Upper lobe of right lung (tissue), 1 donor: ENCODE results near the gene FBN1. TPM values are rescaled to one million over a fixed set of nuclear protein-coding genes. Genes with fewer than 3 reads are reported as not detected.

Experiments
- ATAC-seq: fragments of 200-7000 bp; cut with Tn5 transposase; one replicate; pipeline ENCODE4 v1.9.1; 2020; ENCODE audit warnings: mild to moderate bottlenecking, moderate library complexity
- DNase-seq: peaks from one replicate; pipeline ENCODE4 v3.0.0-alpha.2; 2020
- H3K27ac ChIP-seq: fragments of 200-600 bp; one replicate; pipeline ENCODE4 v1.8.0; 2022
- H3K27me3 ChIP-seq: fragments of 200-600 bp; one replicate; pipeline ENCODE4 v1.8.0; 2022; ENCODE audit warnings: mild to moderate bottlenecking
- H3K36me3 ChIP-seq: fragments of 200-600 bp; one replicate; pipeline ENCODE4 v1.8.0; 2022
- H3K4me1 ChIP-seq: fragments of 200-600 bp; one replicate; pipeline ENCODE4 v1.8.0; 2022
- H3K4me3 ChIP-seq: fragments of 200-600 bp; one replicate; pipeline ENCODE4 v1.8.0; 2022; ENCODE audit warnings: mild to moderate bottlenecking
- H3K9me3 ChIP-seq: fragments of 200-600 bp; one replicate; pipeline ENCODE4 v1.8.0; 2022
- intact Hi-C: fragments of 100-400 bp; cut with DNase I; formaldehyde crosslinking; loops from one replicate; pipeline ENCODE4 v1.11.0; 2022
- total RNA-seq: library from RNA; stranded (reverse); fragmentation: NEBNext Ultra II Directional; extraction: Animal tissue kit (Norgen Biotek cat#: 25700); gene quantifications from one replicate; pipeline ENCODE4 v1.2.1, GENCODE V29; 2021
- TF ChIP-seq, protein P1 (sequence below): fragments of 200-600 bp; IDR thresholded peaks from one replicate; pipeline ENCODE4 v1.8.0; 2022; ENCODE audit warnings: antibody characterized with exemption
- donor health status: DM: no; HTN: yes; CAD: no; lungs with severe emphysema.

Gene FBN1
- total RNA-seq, 1 donor from 2014 or later = 46.9 TPM

DNA sequence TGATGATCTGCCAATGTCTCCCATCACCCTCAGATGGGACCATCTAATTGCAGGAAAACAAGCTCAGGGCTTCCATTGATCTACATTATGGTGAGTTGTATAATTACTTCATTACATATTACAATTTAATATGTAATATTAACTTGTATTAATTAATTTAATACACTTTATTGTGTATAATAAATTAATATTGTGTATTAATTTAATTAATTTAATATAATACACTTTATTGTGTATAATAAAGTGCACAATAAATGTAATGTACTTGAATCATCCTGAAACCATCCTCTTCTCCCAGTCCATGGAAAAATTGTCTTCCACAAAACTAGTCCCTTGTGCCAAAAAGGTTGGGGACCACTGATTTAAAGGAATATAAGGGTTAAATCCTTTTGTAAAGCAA is 123.4 kb downstream of the FBN1 start:
- DNase-seq (no peak), ATAC-seq (no peak)
- H3K4me3 ChIP-seq = no peak overlapping the region
- TF ChIP-seq, protein P1, sequence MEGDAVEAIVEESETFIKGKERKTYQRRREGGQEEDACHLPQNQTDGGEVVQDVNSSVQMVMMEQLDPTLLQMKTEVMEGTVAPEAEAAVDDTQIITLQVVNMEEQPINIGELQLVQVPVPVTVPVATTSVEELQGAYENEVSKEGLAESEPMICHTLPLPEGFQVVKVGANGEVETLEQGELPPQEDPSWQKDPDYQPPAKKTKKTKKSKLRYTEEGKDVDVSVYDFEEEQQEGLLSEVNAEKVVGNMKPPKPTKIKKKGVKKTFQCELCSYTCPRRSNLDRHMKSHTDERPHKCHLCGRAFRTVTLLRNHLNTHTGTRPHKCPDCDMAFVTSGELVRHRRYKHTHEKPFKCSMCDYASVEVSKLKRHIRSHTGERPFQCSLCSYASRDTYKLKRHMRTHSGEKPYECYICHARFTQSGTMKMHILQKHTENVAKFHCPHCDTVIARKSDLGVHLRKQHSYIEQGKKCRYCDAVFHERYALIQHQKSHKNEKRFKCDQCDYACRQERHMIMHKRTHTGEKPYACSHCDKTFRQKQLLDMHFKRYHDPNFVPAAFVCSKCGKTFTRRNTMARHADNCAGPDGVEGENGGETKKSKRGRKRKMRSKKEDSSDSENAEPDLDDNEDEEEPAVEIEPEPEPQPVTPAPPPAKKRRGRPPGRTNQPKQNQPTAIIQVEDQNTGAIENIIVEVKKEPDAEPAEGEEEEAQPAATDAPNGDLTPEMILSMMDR = no peak
- H3K27ac ChIP-seq = no peak overlapping the region
- H3K27me3 ChIP-seq = no peaks in the 10 kb centered on the region
- no peaks in the 10 kb centered on the region for H3K4me1 ChIP-seq
- H3K9me3 ChIP-seq = no peaks in the 10 kb centered on the region
- no peaks in the 10 kb centered on the region for H3K36me3 ChIP-seq
- intact Hi-C loops = no loop called here

DNA sequence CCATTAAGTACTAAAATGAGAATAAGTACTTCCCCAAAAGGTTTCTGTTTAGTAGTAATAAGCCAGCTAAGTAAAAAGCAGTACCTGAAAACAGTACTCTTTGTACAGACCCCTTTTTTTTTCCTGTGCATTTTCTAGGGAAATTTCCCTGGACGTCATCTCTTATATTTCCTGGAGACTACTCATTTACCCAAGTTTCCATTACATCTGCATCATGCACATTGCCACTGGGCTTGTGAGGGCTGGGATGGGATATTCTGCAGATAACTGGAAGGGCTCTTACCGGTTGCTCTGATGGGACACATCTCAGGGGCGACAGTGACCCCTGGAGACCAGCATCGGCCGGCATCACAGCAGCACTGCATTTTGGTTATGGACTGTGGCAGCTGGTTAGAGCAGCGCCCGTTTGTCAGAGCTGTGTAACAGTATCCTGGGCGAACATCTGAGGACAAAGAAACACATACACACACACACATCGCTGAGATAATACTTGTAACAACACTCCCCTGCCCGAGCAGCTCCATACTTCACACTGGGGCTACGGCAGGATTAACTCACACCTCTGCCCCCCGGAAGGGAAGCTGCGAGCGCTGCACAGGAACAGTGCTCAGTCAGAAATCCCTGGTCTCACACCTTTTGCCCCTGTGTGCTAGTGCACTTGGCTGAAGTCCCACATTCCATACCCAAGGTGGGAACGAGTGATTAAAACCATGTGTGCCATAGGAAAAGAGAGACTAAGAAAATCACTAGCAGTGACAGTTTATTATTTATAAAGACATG is 124.9 kb downstream of the FBN1 start:
- Histone ChIP-seq H3K27me3 (no peaks in the 10 kb centered on the region), H3K4me1 (no peaks in the 10 kb centered on the region), H3K4me3 (no peak overlapping the region), H3K9me3 (no peaks in the 10 kb centered on the region), H3K27ac (no peak overlapping the region), H3K36me3 (no peaks in the 10 kb centered on the region)
- DNase-seq (no peak), ATAC-seq (peak; percentile 10)
- intact Hi-C loops = no loop called here
- TF ChIP-seq, protein P1 = no peak

DNA sequence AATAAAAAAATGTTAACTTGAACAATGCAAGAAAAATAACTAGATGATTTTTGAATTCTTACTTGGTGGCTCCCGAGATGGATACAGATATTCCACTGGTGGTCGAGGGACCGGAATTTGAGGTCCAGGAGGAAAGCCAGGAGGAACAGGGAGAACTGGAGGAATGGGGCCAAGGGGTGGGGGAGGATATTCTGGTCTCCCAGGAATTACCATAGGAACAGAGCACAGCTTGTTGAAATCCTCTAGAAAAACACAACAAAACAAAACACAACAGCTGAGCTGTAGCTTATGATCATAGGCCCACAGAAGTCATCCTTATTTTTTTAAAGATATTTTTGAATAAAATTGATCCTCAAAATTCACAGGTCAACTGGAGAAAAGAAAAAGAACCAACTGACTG is 129.4 kb downstream of the FBN1 start:
- H3K4me3 ChIP-seq = no peak overlapping the region
- no peak for ATAC-seq

DNA sequence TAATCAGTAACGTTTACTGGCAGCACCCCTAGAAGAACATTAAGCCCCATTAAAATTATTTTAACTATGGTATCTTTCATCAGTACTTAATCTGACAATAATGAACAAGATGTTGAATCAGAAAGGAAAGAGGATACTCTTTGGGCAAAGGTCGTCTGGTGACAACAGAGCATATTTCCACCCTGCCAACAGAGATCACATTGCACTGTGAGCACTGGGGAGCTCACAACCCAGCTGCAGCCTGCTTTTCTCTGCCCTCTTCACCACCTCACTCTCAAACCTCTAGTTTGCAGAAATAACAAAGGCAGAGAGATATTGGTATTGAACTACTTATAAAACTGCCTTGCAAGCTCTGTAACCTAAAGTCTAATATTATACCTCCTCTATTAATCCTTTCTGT is 130.0 kb downstream of the FBN1 start:
- H3K27me3 ChIP-seq = no peaks in the 10 kb centered on the region
- intact Hi-C loops = no loop called here
- DNase-seq = no peak
- H3K36me3 ChIP-seq = no peaks in the 10 kb centered on the region
- TF ChIP-seq, protein P1 = no peak
- no peaks in the 10 kb centered on the region for H3K4me1 ChIP-seq
- H3K4me3 ChIP-seq = no peak overlapping the region
- H3K9me3 ChIP-seq = no peaks in the 10 kb centered on the region
- no peak for ATAC-seq
- no peak overlapping the region for H3K27ac ChIP-seq

More for the DNA sequence above, 129.4 kb downstream of the FBN1 start:
- H3K27me3 ChIP-seq = no peaks in the 10 kb centered on the region
- intact Hi-C loops = no loop called here
- H3K9me3 ChIP-seq = no peaks in the 10 kb centered on the region
- no peak overlapping the region for H3K27ac ChIP-seq
- H3K4me1 ChIP-seq = no peaks in the 10 kb centered on the region
- no peak for DNase-seq
- TF ChIP-seq, protein P1 = no peak
- H3K36me3 ChIP-seq = no peaks in the 10 kb centered on the region

DNA sequence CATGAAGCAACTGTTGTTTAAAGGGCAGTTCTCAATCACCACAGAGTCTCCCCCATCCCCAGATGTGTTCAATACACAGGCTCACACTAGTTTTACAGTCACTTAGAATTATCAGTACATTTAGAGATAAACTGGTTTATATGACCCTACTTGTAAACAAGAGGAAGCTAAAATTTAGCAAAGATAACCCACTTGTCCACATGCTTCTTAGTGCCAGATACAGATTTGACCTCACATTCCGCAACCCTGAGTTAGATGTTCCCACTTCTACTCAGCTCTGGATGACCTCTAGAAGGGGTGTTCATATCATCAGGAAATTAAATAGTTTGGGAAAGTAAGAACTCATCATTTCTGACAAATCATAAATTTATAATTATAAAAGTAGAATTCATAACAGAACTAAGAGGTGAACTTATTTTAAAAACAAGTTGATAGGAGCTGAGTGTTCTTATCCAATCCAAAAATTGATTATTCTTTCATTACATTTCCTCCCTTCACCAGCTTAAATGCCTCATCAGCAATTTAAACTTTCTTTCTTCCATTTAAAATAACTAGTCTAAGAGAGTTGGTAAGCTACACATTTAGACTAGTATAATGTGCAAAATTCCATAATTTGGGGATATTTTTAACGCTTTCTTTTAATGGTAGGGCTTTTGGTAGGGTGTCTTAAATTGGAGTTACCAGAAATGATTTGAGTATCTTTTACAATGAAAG is 131.2 kb downstream of the FBN1 start:
- H3K4me1 ChIP-seq = no peaks in the 10 kb centered on the region
- DNase-seq = no peak
- H3K27me3 ChIP-seq = no peaks in the 10 kb centered on the region
- TF ChIP-seq, protein P1 = no peak
- no peaks in the 10 kb centered on the region for H3K9me3 ChIP-seq
- no peak overlapping the region for H3K27ac ChIP-seq
- no peak for ATAC-seq
- H3K4me3 ChIP-seq = no peak overlapping the region
- H3K36me3 ChIP-seq = no peaks in the 10 kb centered on the region
- intact Hi-C loops = no loop called here
